Mammary epithelial cell (primary cell): ENCODE data around the gene CDHR2.

Source experiments
- CTCF ChIP-seq, 2 donors: IDR thresholded peaks in 1 of 2; conservative IDR thresholded peaks in 1 of 2; 2 replicates each; pipeline ENCODE4 v1.5.1; 2011 to 2012; ENCODE audit warnings: inconsistent platforms in 2 of 2, low read length in 2 of 2, mild to moderate bottlenecking in 2 of 2, control low read depth in 1 of 2, low read depth in 1 of 2; ENCODE audit not compliant: insufficient read depth in 1 of 2; ENCODE audit errors: extremely low read depth in 1 of 2
- EZH2 ChIP-seq: IDR thresholded peaks from 2 replicates; pipeline ENCODE4 v1.6.1; 2012; ENCODE audit warnings: low read length, inconsistent platforms, borderline replicate concordance

GRCh38 chr5:176562189-176562588 lies 13.0 kb downstream of the CDHR2 start:
- TF ChIP-seq CTCF (conservative IDR thresholded peaks at IDR 0.05 in 1 of 2, IDR thresholded peaks at IDR 0.05 in 1 of 2; ENCODE audit: extremely low read depth in 1 of 2, insufficient read depth in 1 of 2, low read depth in 1 of 2, low read length in 2 of 2), result no peak
- TF ChIP-seq EZH2, result no peak
